Caco-2 (cell line): Measurements from ENCODE around the gene TMEM131. TPM values are rescaled to one million over a fixed set of nuclear protein-coding genes. Genes with fewer than 3 reads are reported as not detected.
"Not testable (repeated sequence)": the region's sequence is repeated elsewhere in the genome, so short reads cannot be mapped to it uniquely, and the experiment has no call there.

Source experiments
- BruUV-seq: library from RNA; stranded (reverse); fragments of 400-500 nt; replicated peaks from 2 replicates; lab custom pipeline; 2021; lab: Mats Ljungman, UMichigan
- CTCF ChIA-PET: fragments of 300-600 bp; sonication (Branson Sonifier 250); formaldehyde crosslinking; loops from one replicate; lab custom pipeline; 2022; ENCODE audit warnings: antibody characterized with exemption; lab: Charles Lee
- POLR2A ChIA-PET: fragments of 300-600 bp; sonication (Branson Sonifier 250); formaldehyde crosslinking; loops from one replicate; lab custom pipeline; 2022; ENCODE audit warnings: antibody characterized with exemption; lab: Charles Lee
- DNase-seq, 2 experiments: peaks; one replicate each; pipeline versions ENCODE4 v3.0.0 to v3.0.0-alpha.2; 2020 to 2022
- H3K27me3 ChIP-seq: replicated peaks from 2 replicates; pipeline ENCODE4 v1.6.0; 2011; ENCODE audit warnings: low read length; ENCODE audit not compliant: control insufficient read depth, insufficient read depth
- H3K36me3 ChIP-seq: 2 replicates; pipeline ENCODE4 v1.5.1; 2011; ENCODE audit warnings: low read length; ENCODE audit not compliant: control insufficient read depth, insufficient read depth
- H3K4me1 ChIP-seq: fragments of 250-450 bp; sonication (Bioruptor Pico); 2 replicates; pipeline ENCODE4 v1.5.1; 2020; ENCODE audit warnings: mild to moderate bottlenecking
- H3K4me3 ChIP-seq: 2 replicates; pipeline ENCODE4 v1.5.1; 2011; ENCODE audit warnings: low read depth, mild to moderate bottlenecking, control low read depth, low read length
- H3K9me3 ChIP-seq: fragments of 250-450 bp; sonication (Bioruptor Pico); 2 replicates; pipeline ENCODE4 v1.5.1; 2020; ENCODE audit warnings: mild to moderate bottlenecking, moderate library complexity
- H3K27ac Mint-ChIP-seq: one replicate; pipeline ENCODE4 v1.8.0; 2022; ENCODE audit warnings: mixed read lengths; ENCODE audit not compliant: unreplicated experiment
- H3K27me3 Mint-ChIP-seq: one replicate; pipeline ENCODE4 v1.8.0; 2022; ENCODE audit warnings: mixed read lengths; ENCODE audit not compliant: insufficient read depth, unreplicated experiment
- H3K36me3 Mint-ChIP-seq: one replicate; pipeline ENCODE4 v1.8.0; 2022; ENCODE audit warnings: mild to moderate bottlenecking, mixed read lengths; ENCODE audit not compliant: insufficient read depth, unreplicated experiment
- H3K4me1 Mint-ChIP-seq: one replicate; pipeline ENCODE4 v1.8.0; 2022; ENCODE audit warnings: low read depth, mixed read lengths; ENCODE audit not compliant: unreplicated experiment
- H3K4me3 Mint-ChIP-seq: one replicate; pipeline ENCODE4 v1.8.0; 2022; ENCODE audit warnings: mild to moderate bottlenecking, moderate library complexity, mixed read lengths; ENCODE audit not compliant: unreplicated experiment
- H3K9me3 Mint-ChIP-seq: one replicate; pipeline ENCODE4 v1.8.0; 2022; ENCODE audit warnings: mixed read lengths; ENCODE audit not compliant: unreplicated experiment
- intact Hi-C: fragments of 100-400 bp; cut with micrococcal nuclease; formaldehyde crosslinking; loops from one replicate; pipeline ENCODE4 v1.10.0; 2022; ENCODE audit not compliant: unreplicated experiment
- total RNA-seq: library from RNA; stranded (reverse); gene quantifications from 2 replicates; pipeline ENCODE4 v1.2.3, GENCODE V29; 2022
- TF ChIP-seq, protein P1 (sequence below), 2 experiments: fragments of 200-600 bp in 1 of 2; IDR thresholded peaks; 1 replicate in 1 of 2; 2 replicates in 1 of 2; pipeline versions ENCODE4 v1.5.1 to v1.8.0; 2011 to 2022; ENCODE audit warnings: antibody characterized with exemption in 1 of 2, control low read depth in 1 of 2, inconsistent platforms in 1 of 2, low read depth in 1 of 2, low read length in 1 of 2, mild to moderate bottlenecking in 1 of 2, moderate library complexity in 1 of 2; ENCODE audit not compliant: insufficient read depth in 1 of 2, severe bottlenecking in 1 of 2, unreplicated experiment in 1 of 2

The TMEM131 gene
- total RNA-seq, 1 experiment from 2014 or later, result 36.3 TPM

DNA sequence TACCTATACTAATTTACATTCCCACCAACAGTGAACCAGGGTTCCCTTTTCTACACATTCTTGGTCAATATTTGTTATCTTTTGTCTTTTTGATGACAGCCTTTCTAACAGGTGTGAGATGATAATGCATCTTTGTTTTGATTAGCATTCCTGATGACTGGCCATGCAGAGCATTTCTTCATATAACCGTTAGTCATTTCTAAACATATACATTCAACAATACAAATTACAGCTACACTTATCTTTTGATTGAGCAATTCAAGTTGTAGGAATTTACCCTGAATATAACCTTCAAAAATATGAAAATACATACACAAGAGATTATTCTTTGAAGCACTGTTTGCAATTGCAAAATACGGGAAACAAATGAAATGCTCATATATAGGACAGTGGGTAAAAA lies 94.9 kb downstream of the TMEM131 start:
- CTCF ChIA-PET, result no interaction called here

DNA sequence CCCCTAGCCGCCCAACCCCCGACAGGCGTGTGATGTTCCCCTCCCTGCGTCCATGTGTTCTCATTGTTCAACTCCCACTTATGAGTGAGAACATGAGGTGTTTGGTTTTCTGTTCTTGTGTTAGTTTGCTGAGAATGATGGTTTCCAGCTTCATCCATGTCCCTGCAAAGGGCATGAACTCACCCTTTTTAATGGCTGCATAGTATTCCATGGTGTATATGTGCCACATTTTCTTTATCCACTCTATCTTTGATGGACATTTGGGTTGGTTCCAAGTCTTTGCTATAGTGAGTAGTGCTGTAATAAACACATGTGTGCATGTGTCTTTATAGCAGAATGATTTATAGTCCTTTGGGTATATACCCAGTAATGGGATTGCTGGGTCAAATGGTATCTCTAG lies 102.7 kb downstream of the TMEM131 start:
- H3K4me1 ChIP-seq, POLR2A ChIA-PET, H3K4me1 Mint-ChIP-seq, H3K27ac Mint-ChIP-seq, DNase-seq, BruUV-seq, H3K36me3 ChIP-seq, H3K27me3 Mint-ChIP-seq, intact Hi-C loops, H3K4me3 ChIP-seq, H3K27me3 ChIP-seq, H3K9me3 ChIP-seq, H3K36me3 Mint-ChIP-seq, H3K9me3 Mint-ChIP-seq, H3K4me3 Mint-ChIP-seq, CTCF ChIA-PET: not testable (repeated sequence)

More for the DNA sequence above, 94.9 kb downstream of the TMEM131 start:
- Histone ChIP-seq H3K4me3 (no peak overlapping the region), H3K36me3 (no peaks in the 10 kb centered on the region), H3K27me3 (no peaks in the 10 kb centered on the region), H3K4me1 (0 out of 2 replicates have a peak, but pooled peaks cover 8% of the 10 kb centered on the region), H3K9me3 (no peaks in the 10 kb centered on the region)
- POLR2A ChIA-PET, result no interaction called here
- H3K4me3 Mint-ChIP-seq, result no peak overlapping the region
- H3K27ac Mint-ChIP-seq, result no peak overlapping the region
- TF ChIP-seq, protein P1, sequence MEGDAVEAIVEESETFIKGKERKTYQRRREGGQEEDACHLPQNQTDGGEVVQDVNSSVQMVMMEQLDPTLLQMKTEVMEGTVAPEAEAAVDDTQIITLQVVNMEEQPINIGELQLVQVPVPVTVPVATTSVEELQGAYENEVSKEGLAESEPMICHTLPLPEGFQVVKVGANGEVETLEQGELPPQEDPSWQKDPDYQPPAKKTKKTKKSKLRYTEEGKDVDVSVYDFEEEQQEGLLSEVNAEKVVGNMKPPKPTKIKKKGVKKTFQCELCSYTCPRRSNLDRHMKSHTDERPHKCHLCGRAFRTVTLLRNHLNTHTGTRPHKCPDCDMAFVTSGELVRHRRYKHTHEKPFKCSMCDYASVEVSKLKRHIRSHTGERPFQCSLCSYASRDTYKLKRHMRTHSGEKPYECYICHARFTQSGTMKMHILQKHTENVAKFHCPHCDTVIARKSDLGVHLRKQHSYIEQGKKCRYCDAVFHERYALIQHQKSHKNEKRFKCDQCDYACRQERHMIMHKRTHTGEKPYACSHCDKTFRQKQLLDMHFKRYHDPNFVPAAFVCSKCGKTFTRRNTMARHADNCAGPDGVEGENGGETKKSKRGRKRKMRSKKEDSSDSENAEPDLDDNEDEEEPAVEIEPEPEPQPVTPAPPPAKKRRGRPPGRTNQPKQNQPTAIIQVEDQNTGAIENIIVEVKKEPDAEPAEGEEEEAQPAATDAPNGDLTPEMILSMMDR (IDR thresholded peaks at IDR 0.05; ENCODE audit: insufficient read depth in 1 of 2, low read depth in 1 of 2, low read length in 1 of 2, severe bottlenecking in 1 of 2, unreplicated experiment in 1 of 2), result no peak
- no peak for DNase-seq
- H3K9me3 Mint-ChIP-seq, result no peaks in the 10 kb centered on the region
- H3K36me3 Mint-ChIP-seq, result no peaks in the 10 kb centered on the region
- no TSS peak for BruUV-seq
- H3K4me1 Mint-ChIP-seq, result peaks cover 8% of the 10 kb centered on the region
- no peaks in the 10 kb centered on the region for H3K27me3 Mint-ChIP-seq
- intact Hi-C loops, result no loop called here

DNA sequence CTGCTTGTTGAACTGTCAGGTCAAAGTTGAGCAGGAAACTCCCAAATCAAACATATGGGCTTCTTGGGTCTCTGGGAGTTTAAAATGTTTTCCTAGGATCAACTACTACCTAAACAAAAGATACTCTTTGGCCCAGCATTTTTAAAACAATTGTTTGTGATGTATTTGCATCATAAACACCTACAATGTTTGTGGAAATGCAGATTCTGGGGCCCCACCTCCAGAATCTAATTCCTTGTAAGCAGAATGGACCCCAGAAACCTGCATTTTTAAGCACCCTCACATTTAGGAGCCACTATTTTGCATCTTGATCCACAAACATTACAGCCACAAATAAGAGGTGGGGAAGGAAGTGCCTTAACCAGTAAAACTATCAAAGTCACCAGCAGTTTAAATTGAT lies 104.1 kb downstream of the TMEM131 start:
- POLR2A ChIA-PET, result no interaction called here
- TF ChIP-seq, protein P1 (IDR thresholded peaks at IDR 0.05; ENCODE audit: insufficient read depth in 1 of 2, low read depth in 1 of 2, low read length in 1 of 2, severe bottlenecking in 1 of 2, unreplicated experiment in 1 of 2), result no peak
- Mint-ChIP-seq H3K4me3 (no peak overlapping the region), H3K9me3 (no peaks in the 10 kb centered on the region), H3K27ac (no peak overlapping the region), H3K27me3 (no peaks in the 10 kb centered on the region), H3K4me1 (no peaks in the 10 kb centered on the region), H3K36me3 (peaks cover 6% of the 10 kb centered on the region)
- no peaks in the 10 kb centered on the region for H3K27me3 ChIP-seq
- no peak for DNase-seq
- no TSS peak for BruUV-seq
- no peaks in the 10 kb centered on the region for H3K9me3 ChIP-seq
- intact Hi-C loops, result no loop called here
- H3K4me3 ChIP-seq, result no peak overlapping the region
- H3K4me1 ChIP-seq, result no peaks in the 10 kb centered on the region
- CTCF ChIA-PET, result no interaction called here
- H3K36me3 ChIP-seq, result peaks cover 5% of the 10 kb centered on the region

DNA sequence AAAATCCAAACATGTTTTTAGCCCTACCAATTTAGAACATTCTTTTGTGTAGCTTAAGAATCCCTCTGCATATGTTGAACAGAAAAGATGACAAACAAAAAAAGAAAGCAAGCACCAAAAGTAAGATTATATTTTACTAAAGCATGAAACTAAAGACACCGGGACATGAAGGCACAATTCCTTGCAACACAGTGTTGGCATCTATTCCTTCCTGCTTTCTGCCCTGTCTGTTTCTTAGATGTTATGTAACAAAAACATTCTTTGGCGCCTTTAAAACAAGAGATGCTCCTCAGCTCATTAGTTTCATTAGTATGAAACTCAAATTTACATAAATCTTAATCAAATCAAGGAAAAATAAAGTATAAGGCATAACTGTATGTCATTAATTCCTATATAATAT lies 106.6 kb downstream of the TMEM131 start:
- Mint-ChIP-seq H3K36me3 (peaks cover 28% of the 10 kb centered on the region), H3K4me1 (no peaks in the 10 kb centered on the region), H3K27me3 (no peaks in the 10 kb centered on the region), H3K27ac (no peak overlapping the region), H3K9me3 (peaks cover 11% of the 10 kb centered on the region), H3K4me3 (no peak overlapping the region)
- no TSS peak for BruUV-seq
- no peak for DNase-seq
- H3K36me3 ChIP-seq, result peaks cover 9% of the 10 kb centered on the region
- intact Hi-C loops, result no loop called here
- CTCF ChIA-PET, result no interaction called here
- peaks cover 11% of the 10 kb centered on the region; the same call in 1 of the 2 replicates for H3K9me3 ChIP-seq
- TF ChIP-seq, protein P1 (IDR thresholded peaks at IDR 0.05; ENCODE audit: insufficient read depth in 1 of 2, low read depth in 1 of 2, low read length in 1 of 2, severe bottlenecking in 1 of 2, unreplicated experiment in 1 of 2), result no peak
- POLR2A ChIA-PET, result no interaction called here
- H3K4me3 ChIP-seq, result no peak overlapping the region
- no peaks in the 10 kb centered on the region for H3K4me1 ChIP-seq
- H3K27me3 ChIP-seq, result no peaks in the 10 kb centered on the region
